ENCODE results near the gene CPEB4.

- TF ChIP-seq GATA2 (IDR thresholded peaks at IDR 0.05; ENCODE audit: insufficient read depth, insufficient read length, low read depth, low read length) (no peak), POLR2A (IDR thresholded peaks at IDR 0.05; ENCODE audit: low read depth, low read length) (no peak), CTCF (IDR thresholded peaks at IDR 0.05; ENCODE audit: extremely low read depth in 1 of 2, insufficient read depth in 1 of 2, low read depth in 1 of 2, low read length in 2 of 2) (no peak), POLR2AphosphoS5 (IDR thresholded peaks at IDR 0.05; ENCODE audit: insufficient read depth, low read depth, low read length) (no peak), MAX (IDR thresholded peaks at IDR 0.05; ENCODE audit: insufficient read depth, insufficient read length) (no peak), EZH2 (IDR thresholded peaks at IDR 0.05; ENCODE audit: borderline replicate concordance, low read depth, low read length, severe bottlenecking) (no peak)
These were observed 2.0 kb upstream of the CPEB4 start for GRCh38 chr5:173886150-173886549.

Data from endothelial cell of umbilical vein (primary cell).